ENCODE data around the gene GPR180.

- TF ChIP-seq CTCF (conservative IDR thresholded peaks at IDR 0.05; ENCODE audit: low read depth, low read length) (no peak), EZH2 (IDR thresholded peaks at IDR 0.05; ENCODE audit: borderline replicate concordance, low read depth, low read length, poor library complexity, severe bottlenecking) (no peak)
Observed at GRCh38 chr13:94657167-94657566, 55.5 kb downstream of the GPR180 start.

All from A673 (cell line).